CD4-positive, alpha-beta T cell (primary cell): ENCODE results near the gene USPL1. TPM values are rescaled to one million over a fixed set of nuclear protein-coding genes. Genes with fewer than 3 reads are reported as not detected.

Experiments used
- ATAC-seq: fragments of 200-7000 bp; cut with Tn5 transposase; one replicate; pipeline ENCODE4 v1.10.0; 2022; ENCODE audit warnings: mild to moderate bottlenecking; ENCODE audit not compliant: poor library complexity
- CTCF ChIA-PET: fragments of 350-600 bp; sonication (Branson Sonifier 250); formaldehyde crosslinking; loops from one replicate; lab custom pipeline; 2021; ENCODE audit warnings: antibody characterized with exemption, inconsistent platforms; lab: Charles Lee
- POLR2A ChIA-PET: fragments of 350-600 bp; sonication (Branson Sonifier 250); formaldehyde crosslinking; loops from one replicate; lab custom pipeline; 2021; ENCODE audit warnings: antibody characterized with exemption, inconsistent platforms; lab: Charles Lee
- DNase-seq, 14 experiments: peaks; one replicate each; pipeline ENCODE4 v3.0.0-alpha.2; 2013 to 2020; ENCODE audit warnings: mixed read lengths in 2 of 14
- H3K27ac ChIP-seq, 2 donors: one replicate each; pipeline versions ENCODE4 v1.5.1 to v1.7.0; 2013; ENCODE audit warnings: low read length in 2 of 2, low read depth in 1 of 2, mild to moderate bottlenecking in 1 of 2
- H3K27me3 ChIP-seq, 2 experiments: 1 replicate in 1 of 2; 2 replicates in 1 of 2; pipeline versions ENCODE4 v1.6.1 to v1.7.0; 2013; ENCODE audit warnings: low read length in 2 of 2, control low read depth in 1 of 2, mild to moderate bottlenecking in 1 of 2, moderate library complexity in 1 of 2; ENCODE audit not compliant: insufficient read depth in 2 of 2, control insufficient read depth in 1 of 2
- H3K36me3 ChIP-seq: one replicate; pipeline ENCODE4 v1.6.1; 2013; ENCODE audit warnings: low read length, control low read depth; ENCODE audit not compliant: insufficient read depth
- H3K4me1 ChIP-seq: one replicate; pipeline ENCODE4 v1.6.1; 2013; ENCODE audit warnings: low read length, control low read depth; ENCODE audit not compliant: insufficient read depth
- H3K4me3 ChIP-seq: one replicate; pipeline ENCODE4 v1.5.1; 2013; ENCODE audit warnings: mild to moderate bottlenecking, low read length, moderate library complexity
- H3K9me3 ChIP-seq, 2 experiments: 1 replicate in 1 of 2; 2 replicates in 1 of 2; pipeline versions ENCODE4 v1.6.1 to v1.7.0; 2013; ENCODE audit warnings: low read length in 2 of 2, mild to moderate bottlenecking in 2 of 2, control low read depth in 1 of 2, moderate library complexity in 1 of 2; ENCODE audit not compliant: control insufficient read depth in 1 of 2, insufficient read depth in 1 of 2
- H3K27ac Mint-ChIP-seq: one replicate; pipeline ENCODE4 v1.8.0; 2020; ENCODE audit warnings: mixed read lengths
- H3K27me3 Mint-ChIP-seq: one replicate; pipeline ENCODE4 v1.8.0; 2021; ENCODE audit warnings: mixed read lengths
- H3K36me3 Mint-ChIP-seq: one replicate; pipeline ENCODE4 v1.8.0; 2021; ENCODE audit warnings: low read depth, mixed read lengths
- H3K4me1 Mint-ChIP-seq: one replicate; pipeline ENCODE4 v1.8.0; 2021; ENCODE audit warnings: low read depth, mixed read lengths
- H3K4me3 Mint-ChIP-seq: one replicate; pipeline ENCODE4 v1.8.0; 2020; ENCODE audit warnings: mild to moderate bottlenecking, mixed read lengths
- H3K9me3 Mint-ChIP-seq: one replicate; pipeline ENCODE4 v1.8.0; 2020; ENCODE audit warnings: mixed read lengths
- intact Hi-C, 2 experiments: fragments of 100-400 bp; cut with DNase I in 1 of 2; cut with micrococcal nuclease in 1 of 2; formaldehyde crosslinking; loops; one replicate each; pipeline versions ENCODE4 v1.15.1 to v1.9.0; 2023 to 2025; cut with DNase I, micrococcal nuclease
- polyA plus RNA-seq, 2 donors: library from polyadenylated mRNA; unstranded; fragments of 120-200 nt; gene quantifications; one replicate each; pipeline ENCODE4 v1.2.1, GENCODE V29; 2013
- total RNA-seq, 174 experiments: library from RNA in 2 of 174; stranded (reverse) in 2 of 174; gene quantifications; one replicate each; pipeline ENCODE4 v1.2.3 and lab custom pipeline; 2021 to 2026
- TF ChIP-seq, protein P1 (sequence below): fragments of 200-600 bp; IDR thresholded peaks from one replicate; pipeline ENCODE4 v1.8.0; 2022; ENCODE audit warnings: antibody characterized with exemption, mild to moderate bottlenecking

The USPL1 gene
- 10 to 100 TPM; 41.2 to 42.0 TPM for total RNA-seq
- polyA plus RNA-seq (2013, experiment 1 of 2): 22.9 TPM
- 30.8 TPM for polyA plus RNA-seq (2013, experiment 2 of 2)
- 28.9 to 91.4 (median 59.0) reads per million in 172 experiments for total RNA-seq (lab: John Stamatoyannopoulos, UW)

- CTCF ChIA-PET: interaction anchor here (1.0 to 2.5 kb wide), 4 partner anchors 10 to 246 kb away, joined by 3 to 19 read pairs (median 4); no protein-coding TSS in a partner anchor
- intact Hi-C loops: loop anchor here (1.0 to 10.0 kb wide), 14 partner anchors 9 to 1023 kb away; partner anchors contain the start of genes HMGB1 (in 2 of the 2), KATNAL1 (in 2 of the 2), SLC7A1 (in 1 of the 2) and UBL3 (in 1 of the 2)
- TF ChIP-seq, protein P1, sequence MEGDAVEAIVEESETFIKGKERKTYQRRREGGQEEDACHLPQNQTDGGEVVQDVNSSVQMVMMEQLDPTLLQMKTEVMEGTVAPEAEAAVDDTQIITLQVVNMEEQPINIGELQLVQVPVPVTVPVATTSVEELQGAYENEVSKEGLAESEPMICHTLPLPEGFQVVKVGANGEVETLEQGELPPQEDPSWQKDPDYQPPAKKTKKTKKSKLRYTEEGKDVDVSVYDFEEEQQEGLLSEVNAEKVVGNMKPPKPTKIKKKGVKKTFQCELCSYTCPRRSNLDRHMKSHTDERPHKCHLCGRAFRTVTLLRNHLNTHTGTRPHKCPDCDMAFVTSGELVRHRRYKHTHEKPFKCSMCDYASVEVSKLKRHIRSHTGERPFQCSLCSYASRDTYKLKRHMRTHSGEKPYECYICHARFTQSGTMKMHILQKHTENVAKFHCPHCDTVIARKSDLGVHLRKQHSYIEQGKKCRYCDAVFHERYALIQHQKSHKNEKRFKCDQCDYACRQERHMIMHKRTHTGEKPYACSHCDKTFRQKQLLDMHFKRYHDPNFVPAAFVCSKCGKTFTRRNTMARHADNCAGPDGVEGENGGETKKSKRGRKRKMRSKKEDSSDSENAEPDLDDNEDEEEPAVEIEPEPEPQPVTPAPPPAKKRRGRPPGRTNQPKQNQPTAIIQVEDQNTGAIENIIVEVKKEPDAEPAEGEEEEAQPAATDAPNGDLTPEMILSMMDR: no peak
These were observed at the start of gene USPL1 for GRCh38 chr13:30617315-30618185. TSS of gene USPL1 (plus strand) at chr13:30617920. CDS start at chr13:30621141, 3,221 bp downstream.

GRCh38 chr13:30569901-30570576 lies 47.7 kb upstream of the USPL1 start:
- intact Hi-C loops: loop anchor here (5.0 to 10.0 kb wide), 7 partner anchors 42 to 1065 kb away; partner anchors contain the start of gene HMGB1 (in 1 of the 2)
- Mint-ChIP-seq H3K4me1 (peaks cover 20% of the 10 kb centered on the region), H3K27me3 (no peaks in the 10 kb centered on the region), H3K27ac (no peak overlapping the region), H3K36me3 (no peaks in the 10 kb centered on the region), H3K4me3 (no peak overlapping the region), H3K9me3 (no peaks in the 10 kb centered on the region)
- ATAC-seq (no peak), DNase-seq (peak in 2 of 14 experiments; percentile 25 to 38)
- H3K36me3 ChIP-seq: no peaks in the 10 kb centered on the region
- H3K4me1 ChIP-seq: no peaks in the 10 kb centered on the region
- no peak overlapping the region for H3K4me3 ChIP-seq
- ChIA-PET CTCF (no interaction called here), POLR2A (interaction anchor here (2.8 kb wide), 1 partner anchor 47 kb away, joined by 24 read pairs; the partner anchor contains the start of gene USPL1)
- H3K27ac ChIP-seq: no peak overlapping the region
- no peaks in the 10 kb centered on the region for H3K27me3 ChIP-seq
- TF ChIP-seq, protein P1: no peak
- no peaks in the 10 kb centered on the region for H3K9me3 ChIP-seq

More at GRCh38 chr13:30617315-30618185, at the start of gene USPL1:
- H3K36me3 ChIP-seq: peaks cover 10% of the 10 kb centered on the region
- peak within 1 kb of the TSS; percentile 89 for H3K4me3 ChIP-seq
- H3K36me3 Mint-ChIP-seq: peaks cover 27% of the 10 kb centered on the region
- H3K27me3 Mint-ChIP-seq: no peaks in the 10 kb centered on the region
- no peaks in the 10 kb centered on the region for H3K9me3 Mint-ChIP-seq
- no peaks in the 10 kb centered on the region for H3K9me3 ChIP-seq
- peak; percentile 97 to 100 (median 98) for DNase-seq
- POLR2A ChIA-PET: interaction anchor here (0.6 to 4.3 kb wide), 58 partner anchors 10 to 1809 kb away, joined by 3 to 119 read pairs (median 6); partner anchors contain the start of genes ALOX5AP, HMGB1, HSPH1 and KATNAL1
- ATAC-seq: peak; percentile 87
- peaks cover 30% of the 10 kb centered on the region for H3K4me1 Mint-ChIP-seq
- H3K27me3 ChIP-seq: no peaks in the 10 kb centered on the region
- H3K27ac ChIP-seq: peak within 1 kb of the TSS; percentile 95 to 99
- no peak within 1 kb of the TSS for H3K27ac Mint-ChIP-seq
- H3K4me3 Mint-ChIP-seq: no peak within 1 kb of the TSS
- H3K4me1 ChIP-seq: peaks cover 7% of the 10 kb centered on the region

DNA sequence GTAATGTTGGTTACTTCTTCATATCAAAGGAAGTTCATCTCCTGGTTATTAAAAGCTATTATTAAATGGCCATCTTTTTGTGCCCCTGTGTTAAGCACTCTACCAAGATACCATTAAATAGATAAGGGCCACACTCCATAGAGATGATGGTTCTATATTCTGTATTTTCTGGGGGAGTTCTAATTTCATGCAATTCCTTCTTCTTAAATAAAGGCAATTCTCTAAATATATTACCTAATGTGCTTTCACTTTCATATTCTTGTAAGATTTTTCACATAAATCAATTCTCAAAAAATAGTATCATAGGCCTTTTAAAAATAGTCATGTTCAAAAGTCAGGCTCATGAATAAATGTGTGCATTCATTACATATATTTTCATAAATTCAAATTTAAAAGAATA lies 47.0 kb upstream of the USPL1 start:
- TF ChIP-seq, protein P1: no peak
- Mint-ChIP-seq H3K4me3 (no peak overlapping the region), H3K27ac (no peak overlapping the region), H3K4me1 (peaks cover 20% of the 10 kb centered on the region), H3K27me3 (no peaks in the 10 kb centered on the region), H3K36me3 (no peaks in the 10 kb centered on the region), H3K9me3 (no peaks in the 10 kb centered on the region)
- Histone ChIP-seq H3K9me3 (no peaks in the 10 kb centered on the region), H3K27me3 (no peaks in the 10 kb centered on the region), H3K27ac (no peak overlapping the region), H3K36me3 (no peaks in the 10 kb centered on the region), H3K4me3 (no peak overlapping the region), H3K4me1 (no peaks in the 10 kb centered on the region)
- DNase-seq (no peak), ATAC-seq (no peak)
- ChIA-PET POLR2A (interaction anchor here (1.4 to 2.8 kb wide), 2 partner anchors 14 to 46 kb away, joined by 5 to 24 read pairs; partner anchors contain the start of gene USPL1), CTCF (no interaction called here)
- intact Hi-C loops: loop anchor here (5.0 to 10.0 kb wide), 5 partner anchors 46 to 1066 kb away; partner anchors contain the start of gene HMGB1 (in 1 of the 2)
